ENCODE measurements around the gene CLDN9. TPM values are rescaled to one million over a fixed set of nuclear protein-coding genes. Genes with fewer than 3 reads are reported as not detected.

Gene CLDN9, protein sequence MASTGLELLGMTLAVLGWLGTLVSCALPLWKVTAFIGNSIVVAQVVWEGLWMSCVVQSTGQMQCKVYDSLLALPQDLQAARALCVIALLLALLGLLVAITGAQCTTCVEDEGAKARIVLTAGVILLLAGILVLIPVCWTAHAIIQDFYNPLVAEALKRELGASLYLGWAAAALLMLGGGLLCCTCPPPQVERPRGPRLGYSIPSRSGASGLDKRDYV
- not detected in 2 replicates for total RNA-seq (2014; rRNA removed; shearing (Covaris generic))
- not detected in 2 replicates for polyA plus RNA-seq (2015; cell fraction: cytosol; rRNA removed)
- 0.06 and 0.09 TPM in 2 replicates for polyA plus RNA-seq (2015; cell fraction: nucleus; rRNA removed)

GRCh38 chr16:3012828-3013420, at the start of gene CLDN9:
TSS of gene CLDN9 (plus strand) at chr16:3012923. CDS start at chr16:3013363, 440 bp downstream.
- DNase-seq (ENCODE audit: low read depth): peak; percentile 16

- DNase-seq (ENCODE audit: low read depth): no peak
Measured at GRCh38 chr16:2963074-2963722, 49.5 kb upstream of the CLDN9 start.

- peak; percentile 75 for DNase-seq (ENCODE audit: low read depth)
Measured at GRCh38 chr16:2963723-2964474, 48.8 kb upstream of the CLDN9 start, which contains the start of gene KREMEN2. TSS of gene KREMEN2 (plus strand) at chr16:2964275. CDS start at chr16:2964521, 246 bp downstream.

- DNase-seq (ENCODE audit: low read depth): peak; percentile 57
Measured at GRCh38 chr16:2964475-2965336, 48.0 kb upstream of the CLDN9 start.

DNA sequence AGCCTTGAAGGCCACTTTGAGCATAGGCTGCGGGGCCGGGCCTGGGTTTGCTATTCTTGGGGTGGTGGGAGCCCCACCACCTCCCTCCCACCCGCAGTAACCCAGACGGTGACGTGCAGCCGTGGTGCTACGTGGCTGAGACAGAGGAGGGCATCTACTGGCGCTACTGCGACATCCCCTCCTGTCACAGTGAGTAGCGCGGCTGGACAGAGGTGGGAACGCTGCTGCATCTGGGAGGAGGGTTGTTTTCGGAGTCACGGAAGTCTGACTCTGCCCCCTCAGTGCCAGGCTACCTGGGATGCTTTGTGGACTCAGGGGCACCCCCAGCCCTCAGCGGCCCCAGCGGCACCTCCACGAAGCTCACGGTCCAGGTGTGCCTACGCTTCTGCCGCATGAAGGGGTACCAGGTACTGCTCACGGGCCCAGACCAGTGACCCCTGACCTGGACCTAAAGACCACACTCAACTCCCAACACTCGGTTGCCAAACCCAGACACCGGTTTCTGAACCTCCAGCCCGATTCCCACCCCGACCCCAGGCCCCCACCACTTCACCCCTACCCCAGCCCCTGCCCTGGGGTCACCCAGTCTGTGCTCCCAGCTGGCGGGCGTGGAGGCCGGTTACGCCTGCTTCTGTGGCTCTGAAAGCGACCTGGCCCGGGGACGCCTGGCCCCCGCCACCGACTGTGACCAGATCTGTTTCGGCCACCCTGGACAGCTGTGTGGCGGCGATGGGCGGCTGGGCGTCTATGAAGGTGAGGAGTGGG, 46.5 kb upstream of the CLDN9 start:
- DNase-seq (ENCODE audit: low read depth): no peak

GRCh38 chr16:2966808-2967191, 45.9 kb upstream of the CLDN9 start:
- DNase-seq (ENCODE audit: low read depth): no peak

- DNase-seq (ENCODE audit: low read depth): no peak
Measured at GRCh38 chr16:2967211-2967631, 45.5 kb upstream of the CLDN9 start.

GRCh38 chr16:2967721-2968161, 45.0 kb upstream of the CLDN9 start:
- DNase-seq (ENCODE audit: low read depth): no peak

GRCh38 chr16:2968368-2968737, 44.4 kb upstream of the CLDN9 start:
- no peak for DNase-seq (ENCODE audit: low read depth)

DNA sequence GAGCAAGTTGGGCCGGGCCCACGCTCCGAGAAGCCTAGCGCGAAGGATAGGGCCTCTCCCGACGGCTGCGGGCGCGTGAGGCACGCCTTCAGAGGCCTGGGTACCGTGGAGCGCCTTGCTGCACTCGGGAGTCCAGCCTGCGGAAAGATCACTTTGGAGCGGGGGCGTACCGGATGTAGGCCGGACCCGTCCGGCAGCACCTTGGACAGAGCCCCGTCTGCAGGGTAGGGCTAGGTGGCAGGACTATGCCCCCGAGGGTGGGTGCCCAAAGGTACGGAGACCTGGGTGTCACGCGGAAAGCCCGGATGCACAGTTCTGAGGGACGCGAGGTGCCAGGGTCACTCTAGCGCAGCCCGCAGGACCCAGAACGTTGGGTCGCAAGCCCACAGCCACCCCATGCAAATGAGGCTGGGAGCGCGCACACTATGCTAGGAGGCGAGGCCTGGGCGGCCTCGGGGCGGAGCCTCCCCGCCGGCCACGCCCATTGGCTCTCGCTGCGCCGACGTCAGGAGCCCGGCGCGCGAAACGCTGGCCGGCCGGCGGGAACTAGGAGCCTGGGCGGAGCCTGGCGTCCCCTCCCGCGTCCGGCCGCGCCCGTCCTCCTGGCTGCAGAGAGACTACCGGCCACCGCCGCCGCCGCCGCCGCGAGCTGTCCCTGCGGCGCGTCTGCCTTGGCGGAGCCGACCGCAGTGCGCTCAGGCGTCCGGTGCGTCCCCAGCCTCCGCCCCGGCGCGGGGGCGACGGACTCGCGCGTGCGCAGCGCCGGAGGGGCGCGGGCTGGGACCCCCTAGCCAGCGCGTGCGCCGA, 43.8 kb upstream of the CLDN9 start, which contains the start of gene PAQR4:
Gene PAQR4, plus strand, starts transcription at position 611 of the 807 bp plus-strand sequence. CDS start 327 bp downstream, outside the sequence.
- DNase-seq (ENCODE audit: low read depth): peak; percentile 87

DNA sequence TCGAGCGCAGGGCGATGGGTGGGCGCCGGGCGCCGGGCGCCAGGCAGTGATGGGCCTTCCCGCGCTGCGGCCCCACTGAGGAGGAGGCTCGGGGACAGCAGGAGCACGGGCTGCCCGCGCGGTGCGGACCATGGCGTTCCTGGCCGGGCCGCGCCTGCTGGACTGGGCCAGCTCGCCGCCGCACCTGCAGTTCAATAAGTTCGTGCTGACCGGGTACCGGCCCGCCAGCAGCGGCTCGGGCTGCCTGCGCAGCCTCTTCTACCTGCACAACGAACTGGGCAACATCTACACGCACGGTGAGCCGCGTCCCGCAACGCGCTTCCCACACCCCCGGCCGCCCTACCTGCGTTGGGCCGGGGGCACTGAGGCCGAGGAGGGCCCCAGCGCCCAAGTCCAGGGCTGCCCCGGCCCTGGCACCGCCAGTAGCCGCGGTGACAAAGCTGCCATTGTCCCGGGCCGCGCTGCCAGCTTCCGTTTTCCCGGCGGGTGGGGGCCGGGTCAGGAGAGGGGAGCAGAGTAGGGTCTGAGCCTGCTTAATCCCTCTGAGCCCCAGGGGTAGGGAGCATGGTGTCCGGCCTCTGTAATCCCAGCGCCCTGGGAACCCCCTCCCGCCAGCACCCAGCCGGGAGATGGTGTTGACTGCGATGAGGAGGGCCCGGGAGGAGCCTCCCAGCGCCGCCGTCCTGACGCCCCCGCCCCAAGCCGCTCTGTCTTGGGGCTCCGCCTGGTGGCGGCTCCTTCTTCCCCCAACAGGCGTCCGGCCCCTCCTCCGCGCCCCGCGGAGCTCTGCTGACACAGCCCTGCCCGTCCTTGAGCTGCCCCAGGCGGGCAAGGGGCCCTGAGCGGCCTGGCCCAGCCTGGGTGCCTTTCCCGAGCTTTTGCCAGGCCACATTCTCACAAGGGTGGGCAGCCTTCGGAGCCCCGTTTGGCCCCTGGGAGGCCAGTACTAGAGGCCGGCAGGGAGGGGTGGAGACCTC, 42.9 kb upstream of the CLDN9 start:
- peak; percentile 78 for DNase-seq (ENCODE audit: low read depth)

- DNase-seq (ENCODE audit: low read depth): no peak
Measured at GRCh38 chr16:2970563-2970962, 42.2 kb upstream of the CLDN9 start.

GRCh38 chr16:2971134-2971984, 41.4 kb upstream of the CLDN9 start:
- DNase-seq (ENCODE audit: low read depth): no peak

GRCh38 chr16:2971985-2972784, 40.5 kb upstream of the CLDN9 start:
- DNase-seq (ENCODE audit: low read depth): no peak

- no peak for DNase-seq (ENCODE audit: low read depth)
Measured at GRCh38 chr16:2973093-2973492, 39.6 kb upstream of the CLDN9 start.
